GM12878 (cell line): Measurements from ENCODE around the gene SEPHS2. TPM values are rescaled to one million over a fixed set of nuclear protein-coding genes. Genes with fewer than 3 reads are reported as not detected.

Source experiments
- BCLAF1 ChIP-seq: fragments of 450-650 bp; IDR thresholded peaks from 2 replicates; pipeline ENCODE4 v1.6.1; 2017; ENCODE audit warnings: antibody characterized with exemption, mild to moderate bottlenecking, moderate library complexity
- CEBPB ChIP-seq, 2 experiments: fragments of 150-350 bp in 1 of 2; IDR thresholded peaks; 2 replicates each; pipeline ENCODE4 v1.6.1; 2012 to 2014; ENCODE audit warnings: low read depth in 2 of 2, low read length in 2 of 2, borderline replicate concordance in 1 of 2, inconsistent platforms in 1 of 2
- CHD4 ChIP-seq: fragments of 200-600 bp; sonication (generic); IDR thresholded peaks from 2 replicates; pipeline ENCODE4 v1.6.1; 2016; ENCODE audit warnings: mild to moderate bottlenecking
- KLF5 ChIP-seq: fragments of 450-650 bp; IDR thresholded peaks from 2 replicates; pipeline ENCODE4 v1.6.1; 2014; ENCODE audit warnings: mild to moderate bottlenecking; ENCODE audit not compliant: partially characterized antibody
- NFYB ChIP-seq: IDR thresholded peaks from 2 replicates; pipeline ENCODE4 v1.6.1; 2011; ENCODE audit warnings: low read depth, mild to moderate bottlenecking, low read length, improper control_type of control experiment, moderate library complexity; ENCODE audit not compliant: insufficient read depth
- NR2F1 ChIP-seq: fragments of 450-650 bp; conservative IDR thresholded peaks from 2 replicates; pipeline ENCODE4 v1.6.1; 2017; ENCODE audit warnings: mild to moderate bottlenecking
- RELB ChIP-seq: fragments of 450-650 bp; IDR thresholded peaks from 2 replicates; pipeline ENCODE4 v1.6.1; 2017; ENCODE audit warnings: low read depth, mild to moderate bottlenecking, moderate library complexity
- RUNX3 ChIP-seq: IDR thresholded peaks from 2 replicates; pipeline ENCODE4 v1.6.1; 2012; ENCODE audit warnings: low read length, inconsistent platforms
- SKIL ChIP-seq: fragments of 450-650 bp; IDR thresholded peaks from 2 replicates; pipeline ENCODE4 v1.6.1; 2017; ENCODE audit warnings: mild to moderate bottlenecking, low read depth, inconsistent platforms; ENCODE audit not compliant: poor library complexity, severe bottlenecking
- SMAD1 ChIP-seq: fragments of 450-650 bp; IDR thresholded peaks from 2 replicates; pipeline ENCODE4 v1.6.1; 2018; ENCODE audit warnings: mild to moderate bottlenecking, low read depth; ENCODE audit not compliant: partially characterized antibody
- SMAD5 ChIP-seq: IDR thresholded peaks from 2 replicates; pipeline ENCODE4 v1.6.1; 2016; ENCODE audit warnings: antibody characterized with exemption, low read depth
- SREBF1 ChIP-seq: IDR thresholded peaks from 2 replicates; pipeline ENCODE4 v1.6.1; 2012; ENCODE audit warnings: mild to moderate bottlenecking, low read length
- TAF1 ChIP-seq: IDR thresholded peaks from 2 replicates; pipeline ENCODE4 v1.6.1; 2011; ENCODE audit warnings: mild to moderate bottlenecking, low read depth, low read length, borderline replicate concordance
- TBL1XR1 ChIP-seq: IDR thresholded peaks from 2 replicates; pipeline ENCODE4 v1.6.1; 2012; ENCODE audit warnings: low read depth, low read length, improper control_type of control experiment
- ZNF217 ChIP-seq: fragments of 450-650 bp; IDR thresholded peaks from 2 replicates; pipeline ENCODE4 v1.6.1; 2017; ENCODE audit warnings: antibody characterized with exemption, mild to moderate bottlenecking
- ZNF622 ChIP-seq: fragments of 450-650 bp; IDR thresholded peaks from 2 replicates; pipeline ENCODE4 v1.6.1; 2017; ENCODE audit warnings: mild to moderate bottlenecking, inconsistent platforms
- polyA plus RNA-seq, 11 experiments: library from polyadenylated mRNA; depleted of rRNA in 4 of 11; unstranded in 6 of 11; stranded (reverse) in 5 of 11; fragments of >200 nt; fragmentation: Nextera tagmentation in 4 of 11; fragmentation: Illumina TruSeq in 1 of 11; extraction: Ambion mirVana in 4 of 11; extraction: Trizol in 1 of 11; gene quantifications; 1 replicate in 1 of 11; 2 replicates in 10 of 11; pipeline versions ENCODE4 v1.2.1 to v1.2.3, GENCODE V29; 2011 to 2016; ENCODE audit warnings: inconsistent platforms in 2 of 11, missing spikeins in 2 of 11, low read depth in 1 of 11
- total RNA-seq, 4 experiments: library from RNA; depleted of rRNA in 3 of 4; stranded (reverse); fragments of >200 nt in 3 of 4; fragmentation: Illumina TruSeq in 1 of 4; extraction: Trizol in 1 of 4; gene quantifications; 2 replicates each; pipeline versions ENCODE4 v1.2.1 to v1.2.3, GENCODE V29; 2013 to 2021
- TF ChIP-seq, protein P1 (sequence below): fragments of 450-650 bp; IDR thresholded peaks from 2 replicates; pipeline ENCODE4 v1.6.1; 2018; ENCODE audit warnings: borderline replicate concordance, mild to moderate bottlenecking; ENCODE audit not compliant: partially characterized antibody
- TF ChIP-seq, protein P2 (sequence below): fragments of 450-650 bp; conservative IDR thresholded peaks from 2 replicates; pipeline ENCODE4 v1.6.1; 2017; ENCODE audit warnings: mild to moderate bottlenecking, moderate library complexity

SEPHS2 gene
- total and polyA plus RNA-seq, 10 of the 15 experiments (the other 5 are each of a cell fraction or from before 2014, with no cell fraction given) = 21.6 to 99.8 (median 72.9) TPM

- TF ChIP-seq RUNX3 (peak; percentile 39), CHD4 (no peak), SMAD1 (no peak), BCLAF1 (no peak), SMAD5 (no peak; the same call in 1 of the 2 replicates), ZNF622 (no peak), RELB (peak; percentile 43; the same call in 1 of the 2 replicates), CEBPB (IDR thresholded peaks at IDR 0.05; ENCODE audit: borderline replicate concordance in 1 of 2, low read depth in 2 of 2, low read length in 2 of 2) (0 out of 4 replicates have a peak, but pooled peaks of 1 of the 2 experiments have one; percentile 57), NR2F1 (peak; percentile 63), SKIL (peak; percentile 62), ZNF217 (peak; percentile 45; the same call in 1 of the 2 replicates), TAF1 (peak; percentile 88), KLF5 (peak; percentile 25), TBL1XR1 (no peak), SREBF1 (no peak), NFYB (peak; percentile 76)
- TF ChIP-seq, protein P1, sequence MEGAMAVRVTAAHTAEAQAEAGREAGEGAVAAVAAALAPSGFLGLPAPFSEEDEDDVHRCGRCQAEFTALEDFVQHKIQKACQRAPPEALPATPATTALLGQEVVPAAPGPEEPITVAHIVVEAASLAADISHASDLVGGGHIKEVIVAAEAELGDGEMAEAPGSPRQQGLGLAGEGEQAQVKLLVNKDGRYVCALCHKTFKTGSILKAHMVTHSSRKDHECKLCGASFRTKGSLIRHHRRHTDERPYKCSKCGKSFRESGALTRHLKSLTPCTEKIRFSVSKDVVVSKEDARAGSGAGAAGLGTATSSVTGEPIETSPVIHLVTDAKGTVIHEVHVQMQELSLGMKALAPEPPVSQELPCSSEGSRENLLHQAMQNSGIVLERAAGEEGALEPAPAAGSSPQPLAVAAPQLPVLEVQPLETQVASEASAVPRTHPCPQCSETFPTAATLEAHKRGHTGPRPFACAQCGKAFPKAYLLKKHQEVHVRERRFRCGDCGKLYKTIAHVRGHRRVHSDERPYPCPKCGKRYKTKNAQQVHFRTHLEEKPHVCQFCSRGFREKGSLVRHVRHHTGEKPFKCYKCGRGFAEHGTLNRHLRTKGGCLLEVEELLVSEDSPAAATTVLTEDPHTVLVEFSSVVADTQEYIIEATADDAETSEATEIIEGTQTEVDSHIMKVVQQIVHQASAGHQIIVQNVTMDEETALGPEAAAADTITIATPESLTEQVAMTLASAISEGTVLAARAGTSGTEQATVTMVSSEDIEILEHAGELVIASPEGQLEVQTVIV = peak; percentile 32
- TF ChIP-seq, protein P2, sequence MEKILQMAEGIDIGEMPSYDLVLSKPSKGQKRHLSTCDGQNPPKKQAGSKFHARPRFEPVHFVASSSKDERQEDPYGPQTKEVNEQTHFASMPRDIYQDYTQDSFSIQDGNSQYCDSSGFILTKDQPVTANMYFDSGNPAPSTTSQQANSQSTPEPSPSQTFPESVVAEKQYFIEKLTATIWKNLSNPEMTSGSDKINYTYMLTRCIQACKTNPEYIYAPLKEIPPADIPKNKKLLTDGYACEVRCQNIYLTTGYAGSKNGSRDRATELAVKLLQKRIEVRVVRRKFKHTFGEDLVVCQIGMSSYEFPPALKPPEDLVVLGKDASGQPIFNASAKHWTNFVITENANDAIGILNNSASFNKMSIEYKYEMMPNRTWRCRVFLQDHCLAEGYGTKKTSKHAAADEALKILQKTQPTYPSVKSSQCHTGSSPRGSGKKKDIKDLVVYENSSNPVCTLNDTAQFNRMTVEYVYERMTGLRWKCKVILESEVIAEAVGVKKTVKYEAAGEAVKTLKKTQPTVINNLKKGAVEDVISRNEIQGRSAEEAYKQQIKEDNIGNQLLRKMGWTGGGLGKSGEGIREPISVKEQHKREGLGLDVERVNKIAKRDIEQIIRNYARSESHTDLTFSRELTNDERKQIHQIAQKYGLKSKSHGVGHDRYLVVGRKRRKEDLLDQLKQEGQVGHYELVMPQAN = peak; percentile 94
Observed at GRCh38 chr16:30429678-30430427, 15.8 kb downstream of the SEPHS2 start, which contains the start of gene DCTPP1 (continued).
